ENCODE results near the gene DLK1. TPM values are rescaled to one million over a fixed set of nuclear protein-coding genes. Genes with fewer than 3 reads are reported as not detected.

Gene DLK1
- total and polyA plus RNA-seq, 3 experiments from 2014 or later = not detected

- POLR2A ChIA-PET = no interaction called here
- Histone ChIP-seq H3K9me3 (ENCODE audit: low read length) (no peaks in the 10 kb centered on the region), H3K4me3 (ENCODE audit: low read length) (no peak overlapping the region), H3K27me3 (ENCODE audit: insufficient read depth, low read length, poor library complexity, severe bottlenecking) (no peaks in the 10 kb centered on the region), H3K36me3 (ENCODE audit: insufficient read depth, low read length) (no peaks in the 10 kb centered on the region), H3K27ac (ENCODE audit: low read depth, low read length) (no peak overlapping the region), H3K4me1 (ENCODE audit: insufficient read depth, low read length) (no peaks in the 10 kb centered on the region)
- Mint-ChIP-seq H3K27me3 (peaks cover 20 to 48% of the 10 kb centered on the region in 2 donors), H3K9me3 (no peaks in the 10 kb centered on the region), H3K36me3 (no peaks in the 10 kb centered on the region), H3K27ac (no peak overlapping the region), H3K4me3 (no peak overlapping the region), H3K4me1 (no peaks in the 10 kb centered on the region)
- DNase-seq = no peak
- CTCF ChIA-PET = no interaction called here
These were observed 4.3 kb upstream of the DLK1 start for GRCh38 chr14:100722367-100722766.

GRCh38 chr14:100723135-100723829, 3.4 kb upstream of the DLK1 start:
- no peak overlapping the region for H3K27ac Mint-ChIP-seq
- no peak for DNase-seq
- Histone ChIP-seq H3K36me3 (ENCODE audit: insufficient read depth, low read length) (no peaks in the 10 kb centered on the region), H3K9me3 (ENCODE audit: low read length) (no peaks in the 10 kb centered on the region), H3K27ac (ENCODE audit: low read depth, low read length) (no peak overlapping the region), H3K27me3 (ENCODE audit: insufficient read depth, low read length, poor library complexity, severe bottlenecking) (no peaks in the 10 kb centered on the region), H3K4me3 (ENCODE audit: low read length) (no peak overlapping the region), H3K4me1 (ENCODE audit: insufficient read depth, low read length) (no peaks in the 10 kb centered on the region)
- no peak overlapping the region for H3K4me3 Mint-ChIP-seq
- peaks cover 20 to 50% of the 10 kb centered on the region in 2 donors for H3K27me3 Mint-ChIP-seq
- CTCF ChIA-PET = no interaction called here
- no peaks in the 10 kb centered on the region for H3K9me3 Mint-ChIP-seq
- POLR2A ChIA-PET = no interaction called here
- no peaks in the 10 kb centered on the region for H3K36me3 Mint-ChIP-seq
- H3K4me1 Mint-ChIP-seq = no peaks in the 10 kb centered on the region

DNA sequence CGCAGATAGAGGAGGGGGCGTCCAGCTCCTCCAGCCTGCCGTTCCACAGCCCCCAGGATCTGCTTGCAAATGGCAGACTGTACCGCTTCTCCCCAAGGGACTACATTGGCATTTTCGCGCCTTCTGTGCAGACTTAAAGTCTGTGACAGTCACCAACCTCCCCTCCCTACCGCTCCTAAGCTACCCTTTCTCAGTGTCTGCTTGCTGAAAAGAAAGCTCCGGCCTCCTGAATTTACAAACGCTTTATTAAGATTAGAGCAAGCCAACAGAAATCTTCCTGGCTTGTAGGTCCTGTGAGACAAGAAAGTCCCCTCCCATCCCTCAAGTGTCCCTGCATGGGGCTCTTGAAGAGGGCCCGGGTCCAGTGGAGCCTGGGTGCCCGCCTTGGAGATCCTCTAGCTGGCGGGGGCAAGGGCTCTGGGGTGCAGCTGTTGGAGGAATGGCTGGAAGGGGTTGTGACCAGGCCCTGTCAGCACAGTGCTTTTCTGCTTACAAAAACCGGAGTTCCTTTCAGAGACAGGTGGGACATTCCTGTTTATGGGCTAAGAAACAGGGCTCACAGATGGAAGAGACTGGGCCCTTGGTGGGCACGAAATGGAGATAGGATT, 2.8 kb upstream of the DLK1 start:
- Mint-ChIP-seq H3K4me3 (no peak overlapping the region), H3K9me3 (no peaks in the 10 kb centered on the region), H3K27me3 (peaks cover 23 to 47% of the 10 kb centered on the region in 2 donors), H3K4me1 (no peaks in the 10 kb centered on the region), H3K36me3 (no peaks in the 10 kb centered on the region), H3K27ac (no peak overlapping the region)
- no peaks in the 10 kb centered on the region for H3K36me3 ChIP-seq (ENCODE audit: insufficient read depth, low read length)
- H3K27ac ChIP-seq (ENCODE audit: low read depth, low read length) = no peak overlapping the region
- no peak overlapping the region for H3K4me3 ChIP-seq (ENCODE audit: low read length)
- H3K4me1 ChIP-seq (ENCODE audit: insufficient read depth, low read length) = no peaks in the 10 kb centered on the region
- CTCF ChIA-PET = no interaction called here
- POLR2A ChIA-PET = no interaction called here
- H3K27me3 ChIP-seq (ENCODE audit: insufficient read depth, low read length, poor library complexity, severe bottlenecking) = no peaks in the 10 kb centered on the region
- no peaks in the 10 kb centered on the region for H3K9me3 ChIP-seq (ENCODE audit: low read length)
- no peak for DNase-seq

DNA sequence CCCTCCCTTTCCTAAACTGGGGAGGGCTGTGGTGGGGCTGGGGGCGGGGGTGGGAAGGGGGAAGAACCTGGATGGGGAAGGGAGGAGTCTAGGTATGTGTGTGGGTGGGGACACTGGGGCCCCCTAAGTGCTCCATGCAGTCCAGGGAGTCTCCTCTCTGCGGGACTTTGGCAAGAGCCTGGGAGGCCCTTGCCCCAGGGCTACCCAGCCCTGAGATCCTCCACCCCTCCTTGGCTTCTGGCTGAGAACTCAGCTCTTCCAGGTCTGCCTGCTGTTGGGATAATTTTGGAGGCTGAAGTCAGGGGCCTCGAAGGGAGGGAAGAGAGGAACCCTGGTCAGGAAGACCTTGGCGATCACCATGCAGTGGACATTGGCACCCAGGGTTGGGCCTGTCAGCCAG, 2.2 kb upstream of the DLK1 start:
- Mint-ChIP-seq H3K4me3 (no peak overlapping the region), H3K27ac (no peak overlapping the region), H3K36me3 (no peaks in the 10 kb centered on the region), H3K4me1 (no peaks in the 10 kb centered on the region), H3K27me3 (peaks cover 24 to 47% of the 10 kb centered on the region in 2 donors), H3K9me3 (no peaks in the 10 kb centered on the region)
- H3K4me1 ChIP-seq (ENCODE audit: insufficient read depth, low read length) = no peaks in the 10 kb centered on the region
- H3K36me3 ChIP-seq (ENCODE audit: insufficient read depth, low read length) = no peaks in the 10 kb centered on the region
- no peak for DNase-seq
- POLR2A ChIA-PET = no interaction called here
- no peak overlapping the region for H3K4me3 ChIP-seq (ENCODE audit: low read length)
- no peaks in the 10 kb centered on the region for H3K9me3 ChIP-seq (ENCODE audit: low read length)
- no peak overlapping the region for H3K27ac ChIP-seq (ENCODE audit: low read depth, low read length)
- CTCF ChIA-PET = no interaction called here
- no peaks in the 10 kb centered on the region for H3K27me3 ChIP-seq (ENCODE audit: insufficient read depth, low read length, poor library complexity, severe bottlenecking)

GRCh38 chr14:100725587-100726387, 905 bp upstream of the DLK1 start:
- no peaks in the 10 kb centered on the region for H3K36me3 ChIP-seq (ENCODE audit: insufficient read depth, low read length)
- Mint-ChIP-seq H3K27me3 (peaks cover 21 to 44% of the 10 kb centered on the region in 2 donors), H3K9me3 (no peaks in the 10 kb centered on the region), H3K27ac (peak overlapping the region in 1 of 8 donors; percentile 20), H3K4me1 (no peaks in the 10 kb centered on the region), H3K4me3 (no peak overlapping the region), H3K36me3 (no peaks in the 10 kb centered on the region)
- H3K27ac ChIP-seq (ENCODE audit: low read depth, low read length) = no peak overlapping the region
- ChIA-PET CTCF (no interaction called here), POLR2A (no interaction called here)
- H3K27me3 ChIP-seq (ENCODE audit: insufficient read depth, low read length, poor library complexity, severe bottlenecking) = no peaks in the 10 kb centered on the region
- no peak for DNase-seq
- no peaks in the 10 kb centered on the region for H3K9me3 ChIP-seq (ENCODE audit: low read length)
- H3K4me1 ChIP-seq (ENCODE audit: insufficient read depth, low read length) = no peaks in the 10 kb centered on the region
- no peak overlapping the region for H3K4me3 ChIP-seq (ENCODE audit: low read length)

DNA sequence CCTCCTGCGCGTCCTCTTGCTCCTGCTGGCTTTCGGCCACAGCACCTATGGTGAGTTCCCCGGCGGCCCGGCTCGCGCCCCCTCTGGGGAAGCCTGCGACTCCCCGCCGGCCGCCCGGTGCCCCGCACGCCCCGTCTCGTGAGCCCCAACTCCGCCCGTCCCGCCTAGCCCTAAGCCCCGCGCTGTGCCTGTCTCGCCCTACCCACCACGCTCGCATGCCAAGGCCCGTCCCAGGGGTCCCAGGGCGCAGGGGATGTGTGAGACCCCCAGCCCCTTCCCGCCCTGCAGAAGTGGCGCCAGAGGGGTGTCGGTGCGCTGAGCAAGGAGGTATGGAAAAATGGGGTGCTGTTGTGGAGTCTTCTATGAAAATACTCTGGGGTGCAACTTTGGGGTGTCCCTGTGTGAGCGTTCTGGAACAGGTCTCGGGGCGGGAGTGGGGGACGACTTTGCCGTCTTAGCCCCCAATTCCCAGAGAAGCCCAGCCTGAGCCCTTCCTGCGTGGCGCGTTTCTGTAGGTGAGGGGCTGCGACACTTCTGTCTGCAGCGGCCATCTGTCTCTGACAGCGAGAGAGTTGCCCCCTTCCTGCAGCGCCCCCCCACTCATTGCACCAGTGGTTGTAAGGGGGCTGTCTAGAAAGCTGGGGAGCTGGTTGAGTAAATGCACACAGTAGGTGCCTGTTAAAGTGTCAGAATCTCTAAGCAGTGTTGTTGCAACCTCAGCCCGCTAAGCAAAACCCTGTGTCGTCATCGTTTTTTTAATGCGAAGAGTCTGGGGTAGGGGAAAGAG, 587 bp downstream of the DLK1 start:
- ChIA-PET CTCF (no interaction called here), POLR2A (no interaction called here)
- Mint-ChIP-seq H3K27me3 (peaks cover 21 to 49% of the 10 kb centered on the region in 2 donors), H3K4me1 (no peaks in the 10 kb centered on the region), H3K27ac (peak overlapping the region in 1 of 8 donors; percentile 50), H3K9me3 (no peaks in the 10 kb centered on the region), H3K36me3 (no peaks in the 10 kb centered on the region), H3K4me3 (no peak overlapping the region)
- H3K36me3 ChIP-seq (ENCODE audit: insufficient read depth, low read length) = no peaks in the 10 kb centered on the region
- peak overlapping the region; percentile 65 for H3K27ac ChIP-seq (ENCODE audit: low read depth, low read length)
- H3K4me3 ChIP-seq (ENCODE audit: low read length) = no peak overlapping the region
- no peak for DNase-seq
- no peaks in the 10 kb centered on the region for H3K9me3 ChIP-seq (ENCODE audit: low read length)
- no peaks in the 10 kb centered on the region for H3K27me3 ChIP-seq (ENCODE audit: insufficient read depth, low read length, poor library complexity, severe bottlenecking)
- no peaks in the 10 kb centered on the region for H3K4me1 ChIP-seq (ENCODE audit: insufficient read depth, low read length)

- Histone ChIP-seq H3K27ac (ENCODE audit: low read depth, low read length) (peak overlapping the region; percentile 65), H3K9me3 (ENCODE audit: low read length) (no peaks in the 10 kb centered on the region), H3K4me3 (ENCODE audit: low read length) (no peak overlapping the region), H3K36me3 (ENCODE audit: insufficient read depth, low read length) (no peaks in the 10 kb centered on the region), H3K4me1 (ENCODE audit: insufficient read depth, low read length) (no peaks in the 10 kb centered on the region), H3K27me3 (ENCODE audit: insufficient read depth, low read length, poor library complexity, severe bottlenecking) (no peaks in the 10 kb centered on the region)
- Mint-ChIP-seq H3K27me3 (peaks cover 21 to 49% of the 10 kb centered on the region in 2 donors), H3K9me3 (no peaks in the 10 kb centered on the region), H3K36me3 (no peaks in the 10 kb centered on the region), H3K4me1 (no peaks in the 10 kb centered on the region), H3K4me3 (no peak overlapping the region), H3K27ac (no peak overlapping the region)
- ChIA-PET CTCF (no interaction called here), POLR2A (no interaction called here)
- DNase-seq = no peak
These were observed 1.2 kb downstream of the DLK1 start for GRCh38 chr14:100727873-100728240.

- Mint-ChIP-seq H3K27ac (no peak overlapping the region), H3K9me3 (no peaks in the 10 kb centered on the region), H3K36me3 (no peaks in the 10 kb centered on the region), H3K4me3 (no peak overlapping the region), H3K27me3 (peaks cover 21 to 48% of the 10 kb centered on the region in 2 donors), H3K4me1 (no peaks in the 10 kb centered on the region)
- POLR2A ChIA-PET = no interaction called here
- DNase-seq = no peak
- Histone ChIP-seq H3K9me3 (ENCODE audit: low read length) (no peaks in the 10 kb centered on the region), H3K4me1 (ENCODE audit: insufficient read depth, low read length) (no peaks in the 10 kb centered on the region), H3K27ac (ENCODE audit: low read depth, low read length) (no peak overlapping the region), H3K4me3 (ENCODE audit: low read length) (no peak overlapping the region), H3K27me3 (ENCODE audit: insufficient read depth, low read length, poor library complexity, severe bottlenecking) (no peaks in the 10 kb centered on the region), H3K36me3 (ENCODE audit: insufficient read depth, low read length) (no peaks in the 10 kb centered on the region)
- CTCF ChIA-PET = no interaction called here
These were observed 2.3 kb downstream of the DLK1 start for GRCh38 chr14:100728962-100729361.
